Hindlimb muscle (tissue), 1 donor: ENCODE measurements around the gene DAZAP1. TPM values are rescaled to one million over a fixed set of nuclear protein-coding genes. Genes with fewer than 3 reads are reported as not detected.

Experiments
- DNase-seq: peaks from one replicate; pipeline ENCODE4 v3.0.0-alpha.2; 2013
- polyA plus RNA-seq: library from polyadenylated mRNA; unstranded; fragments of 120-200 nt; gene quantifications from one replicate; pipeline ENCODE4 v1.2.1, GENCODE V29; 2013; ENCODE audit not compliant: insufficient read length

Gene DAZAP1
- polyA plus RNA-seq, 1 donor = 82.0 TPM

- DNase-seq = peak; percentile 71
Observed at GRCh38 chr19:1445185-1445931, 38.0 kb downstream of the DAZAP1 start.

- no peak for DNase-seq
Observed at GRCh38 chr19:1445932-1446712, 38.7 kb downstream of the DAZAP1 start.

GRCh38 chr19:1446713-1447481, 39.5 kb downstream of the DAZAP1 start:
- DNase-seq = no peak

GRCh38 chr19:1447504-1447903, 40.1 kb downstream of the DAZAP1 start:
- DNase-seq = no peak

- no peak for DNase-seq
Observed at GRCh38 chr19:1447944-1448343, 40.6 kb downstream of the DAZAP1 start.

GRCh38 chr19:1449467-1450442, 42.4 kb downstream of the DAZAP1 start, which contains the start of gene APC2:
Gene APC2, plus strand, starts transcription at chr19:1450121. Its CDS starts 2,881 bp downstream, at chr19:1453002.
- no peak for DNase-seq

- no peak for DNase-seq
Observed at GRCh38 chr19:1450735-1451731, 43.6 kb downstream of the DAZAP1 start.

GRCh38 chr19:1451916-1452801, 44.8 kb downstream of the DAZAP1 start:
- DNase-seq = no peak

- DNase-seq = no peak
Observed at GRCh38 chr19:1452802-1453524, 45.6 kb downstream of the DAZAP1 start.

- DNase-seq = no peak
Observed at GRCh38 chr19:1453525-1454364, 46.4 kb downstream of the DAZAP1 start.

- DNase-seq = no peak
Observed at GRCh38 chr19:1455002-1455335, 47.6 kb downstream of the DAZAP1 start.

- DNase-seq = no peak
Observed at GRCh38 chr19:1455336-1456120, 48.1 kb downstream of the DAZAP1 start.

- DNase-seq = no peak
Observed at GRCh38 chr19:1456121-1456900, 48.9 kb downstream of the DAZAP1 start.

GRCh38 chr19:1457031-1457739, 49.8 kb downstream of the DAZAP1 start:
- DNase-seq = no peak

- DNase-seq = no peak
Observed at GRCh38 chr19:1457892-1458291, 50.5 kb downstream of the DAZAP1 start.

GRCh38 chr19:1459479-1459878, 52.1 kb downstream of the DAZAP1 start:
- no peak for DNase-seq
